Activated CD8-positive, alpha-beta T cell treated with anti-CD3 and anti-CD28 coated beads for 36 hours (primary cell): ENCODE data around the gene SUPT3H. TPM values are rescaled to one million over a fixed set of nuclear protein-coding genes. Genes with fewer than 3 reads are reported as not detected.
A peak's percentile ranks its signal among the peaks of the same experiment; 100 is the strongest.

Experiments
- ATAC-seq: fragments of 200-7000 bp; cut with Tn5 transposase; one replicate; pipeline ENCODE4 v1.10.0; 2021; ENCODE audit warnings: mild to moderate bottlenecking, moderate library complexity
- CTCF ChIA-PET: fragments of 350-600 bp; sonication (Branson Sonifier 250); formaldehyde crosslinking; loops from one replicate; lab custom pipeline; 2021; ENCODE audit warnings: antibody characterized with exemption; lab: Charles Lee
- POLR2A ChIA-PET: fragments of 350-600 bp; sonication (Branson Sonifier 250); formaldehyde crosslinking; loops from one replicate; lab custom pipeline; 2021; ENCODE audit warnings: antibody characterized with exemption; lab: Charles Lee
- DNase-seq: peaks from one replicate; pipeline ENCODE4 v3.0.0-alpha.2; 2020
- H3K27ac Mint-ChIP-seq: one replicate; pipeline ENCODE4 v1.8.0; 2021; ENCODE audit warnings: mild to moderate bottlenecking, mixed read lengths
- H3K27me3 Mint-ChIP-seq: one replicate; pipeline ENCODE4 v1.8.0; 2021; ENCODE audit warnings: mixed read lengths
- H3K36me3 Mint-ChIP-seq: one replicate; pipeline ENCODE4 v1.8.0; 2021; ENCODE audit warnings: low read depth, mixed read lengths
- H3K4me1 Mint-ChIP-seq: one replicate; pipeline ENCODE4 v1.8.0; 2021; ENCODE audit warnings: low read depth, mixed read lengths
- H3K4me3 Mint-ChIP-seq: one replicate; pipeline ENCODE4 v1.8.0; 2021; ENCODE audit warnings: mild to moderate bottlenecking, moderate library complexity, mixed read lengths
- H3K9me3 Mint-ChIP-seq: one replicate; pipeline ENCODE4 v1.8.0; 2021; ENCODE audit warnings: mixed read lengths
- CTCF ChIP-seq: fragments of 200-600 bp; IDR thresholded peaks from one replicate; pipeline ENCODE4 v1.8.0; 2022; ENCODE audit warnings: antibody characterized with exemption, mild to moderate bottlenecking
- intact Hi-C: fragments of 100-400 bp; cut with micrococcal nuclease; formaldehyde crosslinking; loops from one replicate; pipeline ENCODE4 v1.10.0; 2022
- total RNA-seq, 2 experiments: library from RNA; stranded (reverse); gene quantifications; one replicate each; pipeline ENCODE4 v1.2.3, GENCODE V29; 2021

SUPT3H gene
- total RNA-seq, 2 experiments from 2014 or later: 20.0 to 20.2 TPM

DNA sequence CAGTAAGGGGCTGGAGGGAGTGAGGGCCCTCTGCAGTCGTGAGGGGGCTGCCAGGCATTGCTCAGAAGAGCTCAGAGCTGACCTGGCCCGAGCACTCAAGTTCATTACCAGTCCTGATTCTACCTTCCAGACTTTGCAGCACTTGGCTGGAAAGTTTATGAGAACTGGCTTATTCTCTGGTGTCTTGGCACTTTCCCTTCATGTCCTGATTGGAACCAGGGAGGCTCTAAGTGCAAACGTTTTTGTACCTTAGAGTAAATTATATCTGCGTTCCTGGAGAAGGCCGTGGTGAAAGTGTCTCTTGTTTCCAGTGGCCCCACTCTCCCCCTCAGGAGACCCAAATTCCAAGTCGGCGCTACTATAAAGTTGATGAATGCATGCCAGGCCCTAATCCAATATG lies 587.9 kb downstream of the SUPT3H start:
- CTCF ChIA-PET: no interaction called here
- TF ChIP-seq CTCF: no peak
- H3K4me3 Mint-ChIP-seq: no peak overlapping the region
- ATAC-seq (no peak), DNase-seq (no peak)
- peaks cover 4% of the 10 kb centered on the region for H3K27me3 Mint-ChIP-seq
- H3K27ac Mint-ChIP-seq: no peak overlapping the region
- peaks cover 10% of the 10 kb centered on the region for H3K4me1 Mint-ChIP-seq
- H3K9me3 Mint-ChIP-seq: peaks cover 5% of the 10 kb centered on the region
- POLR2A ChIA-PET: no interaction called here
- no peaks in the 10 kb centered on the region for H3K36me3 Mint-ChIP-seq
- intact Hi-C loops: loop anchor here (10.0 kb wide), 1 partner anchor 105 kb away; no protein-coding TSS in a partner anchor

GRCh38 chr6:44789061-44789460 lies 588.7 kb downstream of the SUPT3H start:
- TF ChIP-seq CTCF: no peak
- Mint-ChIP-seq H3K4me1 (peaks cover 10% of the 10 kb centered on the region), H3K9me3 (peaks cover 9% of the 10 kb centered on the region), H3K27me3 (peaks cover 4% of the 10 kb centered on the region), H3K27ac (no peak overlapping the region), H3K36me3 (peaks cover 2% of the 10 kb centered on the region), H3K4me3 (no peak overlapping the region)
- POLR2A ChIA-PET: no interaction called here
- ATAC-seq: no peak
- intact Hi-C loops: loop anchor here (10.0 kb wide), 1 partner anchor 104 kb away; no protein-coding TSS in a partner anchor
- CTCF ChIA-PET: no interaction called here
- no peak for DNase-seq

GRCh38 chr6:44788387-44788981 lies 589.2 kb downstream of the SUPT3H start:
- intact Hi-C loops: loop anchor here (10.0 kb wide), 1 partner anchor 104 kb away; no protein-coding TSS in a partner anchor
- H3K27ac Mint-ChIP-seq: peak overlapping the region; percentile 22
- ChIA-PET POLR2A (no interaction called here), CTCF (no interaction called here)
- DNase-seq (no peak), ATAC-seq (no peak)
- H3K4me3 Mint-ChIP-seq: no peak overlapping the region
- TF ChIP-seq CTCF: no peak
- H3K4me1 Mint-ChIP-seq: peaks cover 10% of the 10 kb centered on the region
- peaks cover 4% of the 10 kb centered on the region for H3K27me3 Mint-ChIP-seq
- peaks cover 2% of the 10 kb centered on the region for H3K36me3 Mint-ChIP-seq
- H3K9me3 Mint-ChIP-seq: peaks cover 9% of the 10 kb centered on the region

DNA sequence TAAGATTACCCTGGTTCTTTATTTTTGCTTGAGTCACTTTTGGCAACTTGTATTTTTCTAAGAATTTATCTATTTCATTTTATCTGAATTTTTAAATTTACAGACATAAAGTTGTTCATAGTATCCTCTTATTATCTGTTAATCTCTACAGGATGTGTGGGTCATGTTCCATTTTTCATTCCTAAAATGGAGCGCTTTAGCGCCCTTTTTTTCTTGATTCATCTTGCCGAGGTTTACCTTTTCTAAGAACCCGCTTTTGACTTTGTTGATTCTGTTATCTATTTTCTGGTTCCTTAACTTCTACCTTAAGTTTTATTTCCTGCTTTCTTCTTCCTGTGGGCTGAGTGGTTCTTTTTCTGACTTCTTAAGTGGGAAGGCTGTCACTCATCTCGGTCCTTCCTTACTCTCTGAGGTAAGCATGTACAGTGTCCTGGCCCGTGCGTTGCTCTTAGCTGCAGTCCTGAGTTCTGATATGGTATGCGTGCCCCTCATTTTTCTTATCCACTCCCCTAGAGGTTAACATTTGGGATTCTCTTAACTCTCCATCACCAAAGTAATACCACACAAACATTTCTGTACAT lies 590.4 kb downstream of the SUPT3H start:
- H3K27me3 Mint-ChIP-seq: peaks cover 4% of the 10 kb centered on the region
- H3K4me1 Mint-ChIP-seq: peaks cover 10% of the 10 kb centered on the region
- ChIA-PET CTCF (no interaction called here), POLR2A (no interaction called here)
- peak overlapping the region; percentile 24 for H3K4me3 Mint-ChIP-seq
- H3K36me3 Mint-ChIP-seq: peaks cover 2% of the 10 kb centered on the region
- H3K27ac Mint-ChIP-seq: peak overlapping the region; percentile 53
- peaks cover 9% of the 10 kb centered on the region for H3K9me3 Mint-ChIP-seq
- DNase-seq (peak; percentile 21), ATAC-seq (peak; percentile 79)
- intact Hi-C loops: loop anchor here (10.0 kb wide), 1 partner anchor 103 kb away; no protein-coding TSS in a partner anchor
- no peak for TF ChIP-seq CTCF

- Mint-ChIP-seq H3K4me3 (no peak overlapping the region), H3K36me3 (peaks cover 2% of the 10 kb centered on the region), H3K27me3 (no peaks in the 10 kb centered on the region), H3K9me3 (peaks cover 9% of the 10 kb centered on the region), H3K27ac (no peak overlapping the region), H3K4me1 (peaks cover 10% of the 10 kb centered on the region)
- intact Hi-C loops: loop anchor here (10.0 kb wide), 1 partner anchor 100 kb away; no protein-coding TSS in a partner anchor
- no peak for TF ChIP-seq CTCF
- ChIA-PET CTCF (interaction anchor here (1.0 kb wide), 1 partner anchor 129 kb away, joined by 3 read pairs; no protein-coding TSS in a partner anchor), POLR2A (no interaction called here)
- ATAC-seq: no peak
- DNase-seq: no peak
Measured at GRCh38 chr6:44785130-44785529, 592.6 kb downstream of the SUPT3H start.
